Gastroesophageal sphincter (tissue), 3 donors: ENCODE measurements around the gene MAP3K3.

Source experiments
- EP300 ChIP-seq: sonication (generic); formaldehyde crosslinking; IDR thresholded peaks from one replicate; pipeline ENCODE4 v1.6.1; 2017; ENCODE audit warnings: antibody characterized with exemption, mild to moderate bottlenecking
- POLR2A ChIP-seq, 2 donors: fragments of 450-650 bp; IDR thresholded peaks; one replicate each; pipeline ENCODE4 v1.6.1; 2017; ENCODE audit warnings: antibody characterized with exemption in 2 of 2, mild to moderate bottlenecking in 2 of 2, moderate library complexity in 1 of 2
- POLR2AphosphoS5 ChIP-seq: sonication (generic); formaldehyde crosslinking; IDR thresholded peaks from one replicate; pipeline ENCODE4 v1.6.1; 2017; ENCODE audit warnings: antibody characterized with exemption
- TF ChIP-seq, protein P1 (sequence below), 4 experiments: fragments of 200-600 bp in 2 of 4; fragments of 450-650 bp in 2 of 4; sonication (generic) in 1 of 4; IDR thresholded peaks; one replicate each; pipeline ENCODE4 v1.5.1; 2017 to 2019; ENCODE audit warnings: antibody characterized with exemption in 4 of 4, mild to moderate bottlenecking in 2 of 4, moderate library complexity in 2 of 4

DNA sequence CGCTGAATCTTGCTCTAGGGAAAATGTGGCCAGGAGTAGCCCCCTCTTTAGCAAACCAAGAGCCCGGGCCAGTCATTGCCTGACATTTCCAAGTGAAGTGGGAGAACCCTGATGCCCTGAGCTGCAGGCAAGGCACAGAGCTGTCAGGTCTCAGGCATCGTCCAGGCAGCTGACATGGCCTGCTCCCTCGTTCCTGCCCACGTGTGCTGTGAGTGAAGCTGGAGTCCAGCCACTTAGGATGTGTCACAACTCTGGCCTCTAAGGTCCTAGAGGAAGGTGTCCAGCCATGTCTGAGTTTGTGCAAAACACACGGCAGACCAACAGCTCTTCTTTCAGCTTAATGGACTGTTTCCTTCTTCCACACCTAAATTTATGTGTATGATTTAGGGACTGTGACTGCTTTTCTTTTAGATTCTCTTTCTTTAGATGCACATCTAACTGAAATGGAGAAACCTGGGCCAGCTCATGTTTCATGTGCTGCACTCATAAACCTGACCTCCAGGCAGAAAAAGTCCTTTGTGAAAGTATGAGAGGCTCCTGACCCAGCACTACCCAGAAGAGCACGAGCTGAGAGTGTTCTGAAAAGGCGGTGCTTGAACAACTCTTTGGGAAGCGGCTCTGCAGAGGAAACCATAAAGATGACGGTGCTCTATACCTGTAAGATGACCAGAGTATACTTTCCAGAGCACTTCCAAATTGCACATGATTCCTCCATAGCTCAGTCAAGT, 92.5 kb downstream of the MAP3K3 start:
- no peak for TF ChIP-seq POLR2A (IDR thresholded peaks at IDR 0.05)
- TF ChIP-seq EP300 = no peak
- TF ChIP-seq, protein P1, sequence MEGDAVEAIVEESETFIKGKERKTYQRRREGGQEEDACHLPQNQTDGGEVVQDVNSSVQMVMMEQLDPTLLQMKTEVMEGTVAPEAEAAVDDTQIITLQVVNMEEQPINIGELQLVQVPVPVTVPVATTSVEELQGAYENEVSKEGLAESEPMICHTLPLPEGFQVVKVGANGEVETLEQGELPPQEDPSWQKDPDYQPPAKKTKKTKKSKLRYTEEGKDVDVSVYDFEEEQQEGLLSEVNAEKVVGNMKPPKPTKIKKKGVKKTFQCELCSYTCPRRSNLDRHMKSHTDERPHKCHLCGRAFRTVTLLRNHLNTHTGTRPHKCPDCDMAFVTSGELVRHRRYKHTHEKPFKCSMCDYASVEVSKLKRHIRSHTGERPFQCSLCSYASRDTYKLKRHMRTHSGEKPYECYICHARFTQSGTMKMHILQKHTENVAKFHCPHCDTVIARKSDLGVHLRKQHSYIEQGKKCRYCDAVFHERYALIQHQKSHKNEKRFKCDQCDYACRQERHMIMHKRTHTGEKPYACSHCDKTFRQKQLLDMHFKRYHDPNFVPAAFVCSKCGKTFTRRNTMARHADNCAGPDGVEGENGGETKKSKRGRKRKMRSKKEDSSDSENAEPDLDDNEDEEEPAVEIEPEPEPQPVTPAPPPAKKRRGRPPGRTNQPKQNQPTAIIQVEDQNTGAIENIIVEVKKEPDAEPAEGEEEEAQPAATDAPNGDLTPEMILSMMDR (IDR thresholded peaks at IDR 0.05) = no peak
- TF ChIP-seq POLR2AphosphoS5 = no peak
